Activated T-helper 17 cell treated with anti-CD3 and anti-CD28 coated beads, Interleukin-2, amount 50 U/mL, for 72 hours (primary cell): ENCODE data around the gene ZNF550. TPM values are rescaled to one million over a fixed set of nuclear protein-coding genes. Genes with fewer than 3 reads are reported as not detected.
"Not testable (repeated sequence)": the region's sequence is repeated elsewhere in the genome, so short reads cannot be mapped to it uniquely, and the experiment has no call there.

Experiments
- ATAC-seq: fragments of 150-1000 bp; cut with Tn5 transposase; replicated peaks from 2 replicates; pipeline ENCODE4 v1.10.0; 2021; ENCODE audit warnings: mild to moderate bottlenecking, moderate library complexity
- H3K27ac Mint-ChIP-seq: one replicate; pipeline ENCODE4 v1.8.0; 2022; ENCODE audit warnings: mixed read lengths
- H3K27me3 Mint-ChIP-seq: one replicate; pipeline ENCODE4 v1.8.0; 2022; ENCODE audit warnings: mixed read lengths
- H3K36me3 Mint-ChIP-seq: one replicate; pipeline ENCODE4 v1.8.0; 2022; ENCODE audit warnings: low read depth, mild to moderate bottlenecking, mixed read lengths
- H3K4me1 Mint-ChIP-seq: one replicate; pipeline ENCODE4 v1.8.0; 2022; ENCODE audit warnings: mixed read lengths
- H3K4me3 Mint-ChIP-seq: one replicate; pipeline ENCODE4 v1.8.0; 2022; ENCODE audit warnings: mild to moderate bottlenecking, mixed read lengths
- H3K9me3 Mint-ChIP-seq: one replicate; pipeline ENCODE4 v1.8.0; 2022; ENCODE audit warnings: mixed read lengths
- total RNA-seq, 2 donors: library from RNA; stranded (reverse); gene quantifications; one replicate each; pipeline ENCODE4 v1.2.3, GENCODE V29; 2022

Gene ZNF550
- total RNA-seq, 2 donors from 2014 or later, result 8.9 to 10.0 TPM

DNA sequence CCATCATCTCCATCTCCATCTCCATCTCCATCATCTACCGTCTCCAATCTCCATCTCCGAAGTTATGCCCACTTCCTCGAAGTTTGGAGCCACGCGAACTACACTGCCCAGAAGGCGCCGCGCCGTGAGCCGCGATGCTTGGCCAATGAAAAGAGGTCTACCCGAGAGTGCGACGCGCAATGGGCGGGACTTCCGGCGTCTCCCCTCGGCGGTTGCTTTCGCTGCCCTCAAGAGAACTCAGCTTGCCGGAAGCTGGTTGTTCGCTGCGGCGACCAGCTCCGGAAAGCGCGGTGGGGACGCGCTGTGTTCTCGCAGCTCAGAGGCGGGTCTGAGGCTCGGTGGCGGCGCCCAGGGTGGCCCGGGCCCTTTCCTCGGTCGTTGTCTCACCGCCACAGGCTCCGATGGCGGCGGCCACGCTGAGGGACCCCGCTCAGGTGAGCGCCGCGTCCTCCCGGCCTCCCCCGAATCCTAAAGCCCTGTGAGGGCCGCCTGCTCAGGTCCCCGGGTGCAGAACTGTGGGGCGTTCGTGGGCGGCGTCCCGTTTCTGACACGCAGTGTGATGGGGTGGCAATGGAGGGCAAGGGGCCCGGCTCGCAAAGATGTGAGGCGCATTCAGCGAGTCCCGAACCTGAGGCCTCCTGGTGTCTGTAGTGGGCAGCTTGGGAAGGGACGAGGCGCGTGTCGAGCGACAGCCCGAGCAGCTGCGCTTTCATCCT lies 59.8 kb downstream of the ZNF550 start, which contains the start of gene ZNF773:
Gene ZNF773 (plus strand): TSS at position 259 of the 716 bp plus-strand sequence. CDS start 143 bp downstream, at position 402.
- Mint-ChIP-seq H3K4me3 (peak within 1 kb of the TSS; percentile 58), H3K4me1 (peaks cover 17% of the 10 kb centered on the region), H3K36me3 (peaks cover 47% of the 10 kb centered on the region), H3K9me3 (peaks cover 20% of the 10 kb centered on the region), H3K27ac (peak within 1 kb of the TSS; percentile 70)
- ATAC-seq, result peak; percentile 100
- H3K27me3 Mint-ChIP-seq, result not testable (repeated sequence)

- Mint-ChIP-seq H3K9me3 (peaks cover 20% of the 10 kb centered on the region), H3K4me1 (peaks cover 17% of the 10 kb centered on the region), H3K27ac (peak overlapping the region; percentile 70), H3K36me3 (peaks cover 48% of the 10 kb centered on the region), H3K4me3 (peak overlapping the region; percentile 58)
- not testable (repeated sequence) for H3K27me3 Mint-ChIP-seq, ATAC-seq
These were observed 60.4 kb downstream of the ZNF550 start for GRCh38 chr19:57499332-57499679.

- ATAC-seq, H3K27me3 Mint-ChIP-seq: not testable (repeated sequence)
- Mint-ChIP-seq H3K9me3 (peaks cover 21% of the 10 kb centered on the region), H3K36me3 (peaks cover 44% of the 10 kb centered on the region), H3K4me3 (peak overlapping the region; percentile 68), H3K27ac (peak overlapping the region; percentile 28), H3K4me1 (peaks cover 15% of the 10 kb centered on the region)
These were observed 71.4 kb downstream of the ZNF550 start for GRCh38 chr19:57488299-57488644.

DNA sequence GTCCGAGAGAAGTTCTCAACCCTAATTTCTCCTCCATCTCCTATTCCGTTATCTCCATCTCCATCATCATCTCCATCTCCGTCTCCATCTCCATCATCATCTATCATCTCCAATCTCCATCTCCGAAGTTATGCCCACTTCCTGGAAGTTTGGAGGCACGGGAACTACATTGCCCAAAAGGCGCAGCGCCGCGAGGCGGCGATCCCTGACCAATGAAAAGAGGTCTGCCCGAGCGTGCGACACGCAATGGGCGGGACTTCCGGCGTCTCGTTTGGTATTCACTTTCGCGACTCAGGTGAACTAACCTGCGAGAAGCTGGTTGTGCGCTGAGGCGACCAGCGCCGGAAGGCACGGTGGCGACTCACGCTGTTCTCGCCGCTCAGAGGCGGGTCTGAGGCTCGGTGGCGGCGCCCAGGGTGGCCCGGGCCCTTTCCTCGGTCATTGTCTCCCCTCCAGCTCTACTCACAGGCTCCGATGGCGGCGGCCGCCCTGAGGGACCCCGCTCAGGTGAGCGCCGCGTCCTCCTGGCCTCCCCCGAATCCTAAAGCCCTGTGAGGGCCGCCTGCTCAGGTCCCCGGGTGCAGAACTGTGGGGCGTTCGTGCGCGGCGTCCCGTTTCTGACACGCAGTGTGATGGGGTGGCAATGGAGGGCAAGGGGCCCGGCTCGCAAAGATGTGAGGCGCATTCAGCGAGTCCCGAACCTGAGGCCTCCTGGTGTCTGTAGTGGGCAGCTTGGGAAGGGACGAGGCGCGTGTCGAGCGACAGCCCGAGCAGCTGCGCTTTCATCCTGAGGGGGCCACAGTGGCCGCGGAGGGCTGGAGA lies 72.0 kb downstream of the ZNF550 start, which contains the start of gene ZNF419:
Gene ZNF419 (plus strand): TSS at position 274 of the 822 bp plus-strand sequence. CDS start 201 bp downstream, at position 475.
- peak; percentile 100 for ATAC-seq
- H3K36me3 Mint-ChIP-seq, result peaks cover 38% of the 10 kb centered on the region
- peak within 1 kb of the TSS; percentile 54 for H3K27ac Mint-ChIP-seq
- not testable (repeated sequence) for H3K27me3 Mint-ChIP-seq
- H3K4me1 Mint-ChIP-seq, result peaks cover 15% of the 10 kb centered on the region
- peaks cover 16% of the 10 kb centered on the region for H3K9me3 Mint-ChIP-seq
- H3K4me3 Mint-ChIP-seq, result peak within 1 kb of the TSS; percentile 68

Other genes starting within 250 kb of the ZNF550 start
- gene ZNF543, start 239.4 kb downstream of the ZNF550 start, total RNA-seq, result 1 to 10 TPM; 6.6 to 6.7 TPM
- 1 to 10 TPM; 5.3 to 6.4 TPM for gene ZNF304, start 208.6 kb downstream of the ZNF550 start, total RNA-seq
- 1 to 10 TPM; 4.5 to 8.8 TPM for gene TRAPPC2B, start 196.3 kb downstream of the ZNF550 start, total RNA-seq
- gene ZNF547, start 196.3 kb downstream of the ZNF550 start, total RNA-seq, result 1 to 10 TPM; 2.7 to 5.4 TPM
- gene ZNF548, start 170.0 kb downstream of the ZNF550 start, total RNA-seq, result 10 to 100 TPM; 19.4 to 48.5 TPM
- 10 to 100 TPM in 1 of 2 donors, 1 to 10 TPM in 1; 8.3 to 12.0 TPM for gene ZNF17, start 148.7 kb downstream of the ZNF550 start, total RNA-seq
- gene ZNF749, start 124.5 kb downstream of the ZNF550 start, total RNA-seq, result 10 to 100 TPM; 13.8 to 15.0 TPM
- under 1 TPM in 1 of 2 donors, not detected in 1; 0.37 TPM for gene VN1R1, start 102.7 kb downstream of the ZNF550 start, total RNA-seq
- 1 to 10 TPM; 2.8 to 4.5 TPM for gene ZNF772, start 82.3 kb downstream of the ZNF550 start, total RNA-seq
- gene ZNF419, start 72.1 kb downstream of the ZNF550 start, total RNA-seq, result 1 to 10 TPM; 4.7 to 8.5 TPM
- gene ZNF773, start 59.9 kb downstream of the ZNF550 start, total RNA-seq, result 1 to 10 TPM; 3.8 to 6.2 TPM
- 1 to 10 TPM; 3.2 to 4.9 TPM for gene ZNF549, start 32.5 kb downstream of the ZNF550 start, total RNA-seq
- 1 to 10 TPM; 2.2 to 2.4 TPM for gene ZNF416, start 19.0 kb upstream of the ZNF550 start, total RNA-seq
- gene ZIK1, start 24.3 kb upstream of the ZNF550 start, total RNA-seq, result 1 to 10 TPM; 2.5 to 3.2 TPM
- 1 to 10 TPM; 6.0 to 9.9 TPM for gene ZNF530, start 40.0 kb upstream of the ZNF550 start, total RNA-seq
- 10 to 100 TPM in 1 of 2 donors, 1 to 10 TPM in 1; 5.7 to 11.2 TPM for gene ZNF134, start 54.4 kb upstream of the ZNF550 start, total RNA-seq
- 10 to 100 TPM in 1 of 2 donors, 1 to 10 TPM in 1; 8.4 to 14.0 TPM for gene ZNF211, start 73.3 kb upstream of the ZNF550 start, total RNA-seq
- gene ZSCAN4, start 109.1 kb upstream of the ZNF550 start, total RNA-seq, result not detected
- 10 to 100 TPM in 1 of 2 donors, 1 to 10 TPM in 1; 7.1 to 10.8 TPM for gene ZNF551, start 122.1 kb upstream of the ZNF550 start, total RNA-seq
- gene ZNF154, start 149.3 kb upstream of the ZNF550 start, total RNA-seq, result 1 to 10 TPM in 1 of 2 donors, under 1 TPM in 1; 0.35 to 5.6 TPM
- gene ZNF671, start 167.8 kb upstream of the ZNF550 start, total RNA-seq, result 10 to 100 TPM in 1 of 2 donors, 1 to 10 TPM in 1; 5.9 to 11.5 TPM
- 10 to 100 TPM in 1 of 2 donors, 1 to 10 TPM in 1; 7.9 to 11.8 TPM for gene ZNF776, start 187.0 kb upstream of the ZNF550 start, total RNA-seq
- 10 to 100 TPM; 16.0 to 21.0 TPM for gene ZNF586, start 209.8 kb upstream of the ZNF550 start, total RNA-seq